Adrenal gland (tissue), 5 donors: Measurements from ENCODE around the gene NRP1.

Experiments used
- POLR2A ChIP-seq, 2 donors: fragments of 450-650 bp; IDR thresholded peaks; one replicate each; pipeline ENCODE4 v1.6.1; 2017; ENCODE audit warnings: antibody characterized with exemption in 2 of 2, mild to moderate bottlenecking in 2 of 2, moderate library complexity in 1 of 2
- TF ChIP-seq, protein P1 (sequence below), 6 experiments: fragments of 450-650 bp in 4 of 6; fragments of 200-600 bp in 2 of 6; sonication (generic) in 1 of 6; IDR thresholded peaks; 1 replicate in 5 of 6; 2 replicates in 1 of 6; pipeline versions ENCODE4 v1.5.1 to v1.8.0; 2016 to 2021; ENCODE audit warnings: antibody characterized with exemption in 6 of 6, mild to moderate bottlenecking in 2 of 6, moderate library complexity in 1 of 6
- donor health status: DM: no; HTN: no; CAD: no.

- TF ChIP-seq, protein P1, sequence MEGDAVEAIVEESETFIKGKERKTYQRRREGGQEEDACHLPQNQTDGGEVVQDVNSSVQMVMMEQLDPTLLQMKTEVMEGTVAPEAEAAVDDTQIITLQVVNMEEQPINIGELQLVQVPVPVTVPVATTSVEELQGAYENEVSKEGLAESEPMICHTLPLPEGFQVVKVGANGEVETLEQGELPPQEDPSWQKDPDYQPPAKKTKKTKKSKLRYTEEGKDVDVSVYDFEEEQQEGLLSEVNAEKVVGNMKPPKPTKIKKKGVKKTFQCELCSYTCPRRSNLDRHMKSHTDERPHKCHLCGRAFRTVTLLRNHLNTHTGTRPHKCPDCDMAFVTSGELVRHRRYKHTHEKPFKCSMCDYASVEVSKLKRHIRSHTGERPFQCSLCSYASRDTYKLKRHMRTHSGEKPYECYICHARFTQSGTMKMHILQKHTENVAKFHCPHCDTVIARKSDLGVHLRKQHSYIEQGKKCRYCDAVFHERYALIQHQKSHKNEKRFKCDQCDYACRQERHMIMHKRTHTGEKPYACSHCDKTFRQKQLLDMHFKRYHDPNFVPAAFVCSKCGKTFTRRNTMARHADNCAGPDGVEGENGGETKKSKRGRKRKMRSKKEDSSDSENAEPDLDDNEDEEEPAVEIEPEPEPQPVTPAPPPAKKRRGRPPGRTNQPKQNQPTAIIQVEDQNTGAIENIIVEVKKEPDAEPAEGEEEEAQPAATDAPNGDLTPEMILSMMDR (IDR thresholded peaks at IDR 0.05): no peak
- TF ChIP-seq POLR2A (IDR thresholded peaks at IDR 0.05): no peak
Observed at GRCh38 chr10:33239257-33239656, 95.2 kb downstream of the NRP1 start.
